Prostate gland (tissue), 2 donors: ENCODE data around the gene HLA-DRB5. TPM values are rescaled to one million over a fixed set of nuclear protein-coding genes. Genes with fewer than 3 reads are reported as not detected.

Experiments used
- DNase-seq: peaks from one replicate; pipeline ENCODE4 v3.0.0-alpha.2; 2019; ENCODE audit warnings: low spot score
- H3K27ac ChIP-seq, 2 donors: fragments of 200-600 bp; sonication (generic); 2 replicates each; pipeline ENCODE4 v1.5.1; 2017 to 2019
- H3K27me3 ChIP-seq: fragments of 200-600 bp; sonication (generic); replicated peaks from 2 replicates; pipeline ENCODE4 v1.5.1; 2019; ENCODE audit not compliant: insufficient read depth
- H3K36me3 ChIP-seq, 2 donors: fragments of 200-600 bp; sonication (generic); 1 replicate in 1 of 2; 2 replicates in 1 of 2; pipeline versions ENCODE4 v1.5.1 to v1.8.1; 2017 to 2019
- H3K4me1 ChIP-seq: fragments of 200-600 bp; sonication (generic); replicated peaks from 2 replicates; pipeline ENCODE4 v1.5.1; 2019
- H3K4me3 ChIP-seq, 2 donors: fragments of 200-600 bp; sonication (generic); 2 replicates each; pipeline ENCODE4 v1.5.1; 2017 to 2019
- H3K9me3 ChIP-seq: fragments of 200-600 bp; sonication (generic); 2 replicates; pipeline ENCODE4 v1.5.1; 2017
- CTCF ChIP-seq, 4 experiments: fragments of 200-600 bp in 2 of 4; fragments of 450-650 bp in 2 of 4; sonication (generic) in 2 of 4; IDR thresholded peaks; 1 replicate in 3 of 4; 2 replicates in 1 of 4; pipeline ENCODE4 v1.5.1; 2016 to 2019; ENCODE audit warnings: antibody characterized with exemption in 4 of 4, mild to moderate bottlenecking in 2 of 4, moderate library complexity in 2 of 4
- POLR2A ChIP-seq: fragments of 450-650 bp; IDR thresholded peaks from one replicate; pipeline ENCODE4 v1.6.1; 2016; ENCODE audit warnings: antibody characterized with exemption, mild to moderate bottlenecking
- POLR2AphosphoS5 ChIP-seq: sonication (generic); formaldehyde crosslinking; IDR thresholded peaks from one replicate; pipeline ENCODE4 v1.6.1; 2017; ENCODE audit warnings: antibody characterized with exemption
- WGBS: methylation state at CpG from one replicate; pipeline ENCODE4 v1.1.5; 2018; 5-methylcytosine and 5-hydroxymethylcytosine counted together
- intact Hi-C: fragments of 100-400 bp; cut with DNase I; formaldehyde crosslinking; loops from one replicate; pipeline ENCODE4 v1.14.2; 2022
- total RNA-seq, 2 donors: library from RNA; depleted of rRNA; stranded (reverse); fragments of >200 nt; gene quantifications; one replicate each; pipeline ENCODE4 v1.1.0, GENCODE V29; 2016

Gene HLA-DRB5
- total RNA-seq, 2 donors from 2014 or later, result not detected

- 20% methylated on average over 1 of the region's 19 CpGs for WGBS
- intact Hi-C loops, result no loop called here
- no peak overlapping the region for H3K4me3 ChIP-seq
Measured at GRCh38 chr6:32522302-32523047, 7.6 kb downstream of the HLA-DRB5 start.

GRCh38 chr6:32519910-32520258, 10.2 kb downstream of the HLA-DRB5 start:
- no peak overlapping the region for H3K27ac ChIP-seq
- no peaks in the 10 kb centered on the region for H3K36me3 ChIP-seq
- no peak for TF ChIP-seq POLR2A
- no peak for TF ChIP-seq POLR2AphosphoS5
- no CpG with 5 or more reads among the region's 1 CpG for WGBS
- H3K4me3 ChIP-seq, result no peak overlapping the region
- H3K9me3 ChIP-seq, result no peaks in the 10 kb centered on the region
- H3K4me1 ChIP-seq, result no peaks in the 10 kb centered on the region
- intact Hi-C loops, result no loop called here
- H3K27me3 ChIP-seq, result no peaks in the 10 kb centered on the region
- no peak for DNase-seq

More at GRCh38 chr6:32522302-32523047, 7.6 kb downstream of the HLA-DRB5 start:
- no peak for DNase-seq
- H3K4me1 ChIP-seq, result no peaks in the 10 kb centered on the region
- TF ChIP-seq POLR2A (no peak), CTCF (IDR thresholded peaks at IDR 0.05) (no peak), POLR2AphosphoS5 (no peak)
- no peaks in the 10 kb centered on the region for H3K9me3 ChIP-seq
- H3K27ac ChIP-seq, result no peak overlapping the region
- no peaks in the 10 kb centered on the region for H3K36me3 ChIP-seq
- H3K27me3 ChIP-seq, result no peaks in the 10 kb centered on the region

- 64% methylated on average over 3 of the region's 4 CpGs for WGBS
- Histone ChIP-seq H3K27ac (no peak overlapping the region), H3K4me3 (no peak overlapping the region), H3K36me3 (no peaks in the 10 kb centered on the region), H3K27me3 (no peaks in the 10 kb centered on the region), H3K4me1 (no peaks in the 10 kb centered on the region), H3K9me3 (no peaks in the 10 kb centered on the region)
- intact Hi-C loops, result no loop called here
- no peak for DNase-seq
- no peak for TF ChIP-seq POLR2AphosphoS5
- TF ChIP-seq POLR2A, result no peak
- TF ChIP-seq CTCF (IDR thresholded peaks at IDR 0.05), result no peak
Measured at GRCh38 chr6:32519118-32519909, 10.8 kb downstream of the HLA-DRB5 start.

- no peaks in the 10 kb centered on the region for H3K27me3 ChIP-seq
- H3K4me3 ChIP-seq, result no peak overlapping the region
- no peak for DNase-seq
- no peaks in the 10 kb centered on the region for H3K9me3 ChIP-seq
- TF ChIP-seq POLR2AphosphoS5 (no peak), CTCF (IDR thresholded peaks at IDR 0.05) (no peak), POLR2A (no peak)
- H3K4me1 ChIP-seq, result no peaks in the 10 kb centered on the region
- intact Hi-C loops, result no loop called here
- no peaks in the 10 kb centered on the region for H3K36me3 ChIP-seq
- H3K27ac ChIP-seq, result no peak overlapping the region
- WGBS, result no CpG with 5 or more reads among the region's 1 CpG
Measured at GRCh38 chr6:32517654-32518445, 12.2 kb downstream of the HLA-DRB5 start.

GRCh38 chr6:32501016-32501415, 29.1 kb downstream of the HLA-DRB5 start:
- no peak for DNase-seq
- no peaks in the 10 kb centered on the region for H3K4me1 ChIP-seq
- no peak overlapping the region for H3K4me3 ChIP-seq
- H3K9me3 ChIP-seq, result no peaks in the 10 kb centered on the region
- intact Hi-C loops, result no loop called here
- no peaks in the 10 kb centered on the region for H3K36me3 ChIP-seq
- no peak overlapping the region for H3K27ac ChIP-seq
- TF ChIP-seq CTCF (IDR thresholded peaks at IDR 0.05) (no peak), POLR2AphosphoS5 (no peak), POLR2A (no peak)
- WGBS, result 13% methylated on average over 3 of the region's 3 CpGs
- H3K27me3 ChIP-seq, result no peaks in the 10 kb centered on the region
